HTR-8/SVneo (cell line): ENCODE results near the gene UBLCP1.
"Not testable (repeated sequence)": the region's sequence is repeated elsewhere in the genome, so short reads cannot be mapped to it uniquely, and the experiment has no call there.

Source experiments
- DNase-seq: peaks from one replicate; pipeline ENCODE4 v3.0.0; 2011; ENCODE audit warnings: low spot score, mixed read lengths; ENCODE audit not compliant: insufficient read length
- FAIRE-seq: peaks from 2 replicates; lab custom pipeline; 2011; peaks lifted over from hg19 to GRCh38; lab: Jason Lieb, UNC

The UBLCP1 gene, protein sequence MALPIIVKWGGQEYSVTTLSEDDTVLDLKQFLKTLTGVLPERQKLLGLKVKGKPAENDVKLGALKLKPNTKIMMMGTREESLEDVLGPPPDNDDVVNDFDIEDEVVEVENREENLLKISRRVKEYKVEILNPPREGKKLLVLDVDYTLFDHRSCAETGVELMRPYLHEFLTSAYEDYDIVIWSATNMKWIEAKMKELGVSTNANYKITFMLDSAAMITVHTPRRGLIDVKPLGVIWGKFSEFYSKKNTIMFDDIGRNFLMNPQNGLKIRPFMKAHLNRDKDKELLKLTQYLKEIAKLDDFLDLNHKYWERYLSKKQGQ

DNA sequence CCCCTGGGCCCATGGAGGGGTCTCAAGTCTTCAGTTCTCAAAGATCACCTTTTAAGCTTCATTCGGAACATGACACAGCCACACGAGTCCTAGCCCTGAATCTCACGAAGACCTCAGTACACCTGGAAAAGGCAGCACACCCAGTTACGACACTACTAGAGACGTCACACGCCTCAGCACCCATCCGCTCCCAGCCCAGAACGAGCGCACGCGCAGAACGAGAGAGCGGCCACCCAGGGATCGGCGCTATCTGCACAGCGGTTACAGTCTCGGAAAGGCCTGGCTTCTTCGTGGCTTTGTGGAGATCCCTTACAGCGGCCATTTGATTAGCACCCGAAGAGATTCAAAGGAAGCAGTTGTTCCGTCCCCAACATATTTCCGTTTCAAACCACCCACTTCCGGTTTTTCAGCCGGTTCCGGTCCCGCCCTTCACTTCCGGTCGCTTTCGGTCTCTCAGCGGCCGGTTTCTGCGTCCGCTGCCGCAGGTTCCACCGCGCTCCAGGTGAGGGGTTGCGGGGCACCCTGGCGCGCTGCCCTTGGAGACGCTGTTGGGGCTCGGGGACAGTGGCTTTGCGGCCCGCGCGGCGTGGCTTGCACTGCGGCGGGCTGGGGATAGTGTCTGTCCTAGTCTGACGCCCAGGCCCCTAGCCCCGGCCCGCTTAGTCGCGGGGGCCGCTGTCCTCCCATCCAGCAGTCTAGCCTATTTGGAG, at the start of gene UBLCP1:
Gene UBLCP1, plus strand, starts transcription at position 432 of the 710 bp plus-strand sequence. CDS start 5,626 bp downstream, outside the sequence.
- peak; percentile 74 for FAIRE-seq
- peak; percentile 83 for DNase-seq

DNA sequence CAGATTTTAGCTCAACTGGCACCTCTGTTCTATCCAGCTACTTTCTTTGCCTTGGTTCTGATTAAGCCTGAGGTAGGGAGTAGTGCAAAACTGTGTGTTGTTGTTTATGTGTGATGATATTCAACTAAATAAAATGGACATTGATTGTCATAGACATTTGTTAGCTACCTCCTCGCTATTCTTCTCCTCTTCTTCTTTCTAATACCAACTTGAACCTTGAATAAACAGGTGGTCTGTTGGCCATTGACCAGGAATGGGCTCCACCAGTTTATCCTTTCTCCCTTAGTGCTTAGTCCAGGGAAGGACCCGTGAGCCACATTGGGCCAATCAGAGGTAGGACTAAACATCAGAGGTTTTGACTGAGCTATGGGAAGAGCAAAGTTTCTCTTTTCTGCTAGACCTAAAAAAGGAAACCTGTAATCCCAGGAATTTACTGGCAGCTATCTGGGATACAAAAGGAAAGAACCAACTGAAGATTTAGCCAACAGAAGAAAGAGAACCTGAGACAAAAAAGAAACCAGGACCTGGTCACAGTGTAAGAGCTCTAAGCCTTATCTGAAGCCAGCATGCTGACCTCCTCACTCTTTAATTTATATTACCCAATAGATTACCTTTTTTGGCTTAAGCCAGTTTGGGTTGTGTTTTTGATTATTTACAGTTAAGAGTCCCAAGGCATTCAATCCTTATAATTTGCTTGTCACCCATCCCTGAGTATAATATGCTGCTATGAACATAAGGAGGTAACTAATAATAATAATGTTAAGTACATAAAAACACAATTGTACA, 48.4 kb upstream of the UBLCP1 start:
- no peak for FAIRE-seq
- DNase-seq = no peak

DNA sequence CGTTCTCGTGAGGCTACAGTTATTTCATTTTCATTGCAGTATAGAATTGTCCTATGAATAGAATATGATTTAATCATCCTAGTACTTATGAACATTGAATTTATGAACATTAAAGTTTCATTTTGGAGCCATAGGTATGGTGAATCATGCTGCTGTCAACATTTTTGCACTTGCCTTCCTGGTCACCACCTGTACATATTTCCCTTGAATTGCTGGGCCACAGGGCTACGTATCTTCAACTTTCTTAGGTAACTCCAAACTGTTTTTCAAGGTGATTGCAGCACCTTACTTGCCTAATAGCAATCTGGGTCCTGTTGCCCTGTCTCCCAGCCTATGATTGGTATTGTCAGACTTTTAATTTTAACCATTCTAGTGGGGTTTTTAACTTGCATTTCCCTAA, 47.2 kb upstream of the UBLCP1 start:
- no peak for FAIRE-seq
- no peak for DNase-seq

DNA sequence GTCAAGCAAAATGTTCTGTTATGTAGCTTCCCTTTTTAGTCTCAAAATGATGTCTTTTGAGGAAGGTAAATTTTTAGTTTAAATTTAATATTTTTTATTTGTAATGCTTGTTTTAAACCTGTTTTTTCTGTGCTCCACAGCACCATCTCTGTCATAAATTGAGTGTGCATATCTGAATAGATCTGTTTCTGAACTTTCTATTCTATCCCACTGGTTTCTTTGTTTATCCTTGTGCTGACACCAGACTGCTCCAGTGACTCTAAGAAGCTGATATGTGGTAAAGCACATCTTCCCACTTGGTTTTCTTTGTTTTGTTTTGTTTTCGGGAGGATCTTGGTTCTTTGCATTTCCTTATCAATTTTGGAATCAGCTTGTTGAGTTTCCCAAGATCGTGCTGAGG, 46.6 kb upstream of the UBLCP1 start:
- FAIRE-seq (no peak), DNase-seq (no peak)

DNA sequence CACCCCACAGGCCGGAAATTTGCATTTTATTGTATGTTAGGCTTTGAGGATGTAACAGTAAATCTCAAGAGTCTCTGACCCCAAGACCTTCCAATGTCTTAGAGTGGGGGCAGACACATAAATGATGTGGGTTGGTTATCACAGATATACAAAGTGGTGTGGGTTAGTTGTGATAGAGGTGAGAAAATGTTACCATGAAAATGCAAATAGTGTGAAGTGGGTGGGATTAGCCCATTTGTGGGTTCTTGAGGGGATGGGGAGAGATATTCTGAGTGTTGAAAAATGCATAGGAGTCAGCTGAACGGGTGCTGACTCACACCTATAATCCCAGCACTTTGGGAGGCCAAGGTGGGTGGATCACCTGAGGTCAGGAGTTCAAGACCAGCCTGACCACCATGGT, 45.9 kb upstream of the UBLCP1 start:
- no peak for FAIRE-seq
- DNase-seq = no peak

DNA sequence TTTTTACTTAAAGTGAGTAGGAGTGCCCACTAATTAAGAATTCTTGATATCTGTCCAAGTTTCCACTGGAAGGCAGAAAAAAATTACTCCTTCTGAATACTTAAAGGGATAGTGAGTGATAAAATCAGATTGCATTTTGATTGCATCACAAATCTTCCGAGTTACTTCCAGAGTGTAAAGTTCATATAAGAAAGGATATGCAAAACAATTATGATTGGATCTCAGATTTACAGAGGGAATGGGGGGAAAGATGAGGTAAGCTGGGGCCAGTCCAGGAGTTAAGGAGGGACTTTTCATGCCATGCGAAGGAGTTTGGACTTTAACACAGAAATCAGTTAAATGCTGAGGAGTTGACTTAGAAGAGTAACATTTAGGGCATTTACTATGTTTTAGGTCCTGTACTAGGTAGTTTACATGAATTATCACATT, 44.5 kb upstream of the UBLCP1 start:
- DNase-seq (no peak), FAIRE-seq (no peak)

DNA sequence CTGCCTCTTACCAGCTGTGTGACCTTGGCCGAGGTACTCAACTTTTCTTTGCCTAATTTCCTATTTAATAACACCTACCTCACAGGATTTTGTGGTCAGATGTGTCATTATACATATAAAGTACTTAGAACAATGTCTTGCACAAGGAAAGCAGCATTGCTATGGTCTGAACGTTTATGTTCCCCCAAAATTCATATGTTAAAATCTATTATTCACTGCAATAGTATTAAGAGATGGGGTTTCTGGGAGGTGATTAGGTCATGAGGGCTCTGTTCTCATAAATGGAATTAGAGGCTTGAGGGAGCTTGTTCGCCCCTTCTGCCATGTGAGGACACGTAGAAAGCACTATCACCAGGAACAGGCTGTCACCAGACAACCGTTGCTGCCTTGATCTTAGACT, 42.9 kb upstream of the UBLCP1 start:
- DNase-seq = no peak
- no peak for FAIRE-seq

DNA sequence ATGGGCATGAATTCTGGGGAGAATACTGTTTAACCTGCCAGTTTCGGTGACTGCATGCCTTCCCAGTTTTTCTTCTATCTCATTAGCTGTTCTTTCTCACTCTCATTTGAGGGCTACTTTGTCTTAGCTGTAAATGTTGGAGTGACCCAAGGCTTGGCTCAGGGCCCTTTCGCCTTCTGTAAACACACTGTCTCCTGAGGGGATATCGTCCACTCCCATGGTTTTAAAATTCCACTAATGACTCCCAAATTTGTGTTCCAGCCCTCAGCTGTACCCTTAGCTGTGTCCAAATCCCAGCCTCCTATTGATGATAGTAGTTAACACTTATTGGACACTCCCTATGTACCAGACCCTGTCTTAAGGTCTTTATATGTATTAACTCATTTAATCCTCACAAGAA, 39.6 kb upstream of the UBLCP1 start:
- DNase-seq (no peak), FAIRE-seq (no peak)

DNA sequence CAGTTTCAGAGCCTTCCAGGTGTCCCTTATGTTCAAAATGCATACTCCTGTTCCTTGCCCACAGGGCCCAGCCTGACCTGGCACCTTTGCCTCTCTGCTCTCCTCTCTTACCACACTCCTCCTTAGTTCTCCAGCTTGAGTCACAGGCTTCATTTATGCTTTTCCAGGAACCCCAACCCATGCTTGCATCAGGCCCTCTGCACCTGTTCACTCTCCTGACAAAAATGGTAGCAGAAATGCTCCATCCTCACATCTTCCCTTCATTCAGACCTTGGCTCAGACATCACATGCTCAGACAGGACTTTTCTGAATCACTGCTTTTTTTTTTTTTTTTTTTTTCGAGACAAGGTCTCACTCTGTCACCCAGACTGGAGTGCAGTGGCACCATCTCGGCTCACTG, 38.6 kb upstream of the UBLCP1 start:
- FAIRE-seq (no peak), DNase-seq (no peak)

DNA sequence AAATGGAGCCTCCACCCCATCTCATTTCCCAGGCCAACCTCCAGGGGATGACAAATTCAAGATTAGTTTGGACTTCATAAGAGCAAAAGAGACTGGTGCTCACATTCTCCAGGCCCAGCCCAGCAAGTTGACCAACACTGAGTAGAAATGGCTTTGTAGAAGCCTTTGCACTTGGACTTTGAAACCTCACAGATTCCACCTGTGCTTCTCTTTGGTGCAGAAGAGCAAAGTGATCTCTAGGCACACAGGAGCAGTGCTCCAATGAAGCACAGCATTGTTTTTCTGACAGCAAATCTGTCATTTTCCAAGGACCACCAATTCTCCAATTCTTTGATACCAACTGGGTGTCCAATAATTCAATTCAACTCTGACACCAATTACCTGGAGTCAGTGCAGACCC, 36.6 kb upstream of the UBLCP1 start:
- no peak for FAIRE-seq
- DNase-seq = no peak

DNA sequence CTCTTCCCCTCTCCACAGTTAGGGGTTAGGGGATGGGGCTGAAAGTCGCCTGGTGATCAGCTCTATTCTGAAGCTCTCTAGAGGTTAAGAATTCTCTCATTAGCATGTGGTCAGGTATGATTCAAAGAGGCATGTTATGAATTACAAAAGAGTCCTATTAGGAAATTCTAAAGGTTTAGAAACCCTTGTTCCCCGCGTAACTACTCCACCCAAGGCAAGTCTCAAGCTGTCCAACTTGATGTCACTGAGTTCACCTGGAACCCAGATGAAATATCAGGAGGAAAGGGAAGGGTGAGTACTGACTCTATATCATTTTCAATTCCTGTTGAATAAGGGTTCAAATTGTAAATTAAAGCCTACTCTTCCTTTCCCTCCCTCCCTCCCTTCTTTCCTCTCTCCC, 35.6 kb upstream of the UBLCP1 start:
- FAIRE-seq (no peak), DNase-seq (no peak)

DNA sequence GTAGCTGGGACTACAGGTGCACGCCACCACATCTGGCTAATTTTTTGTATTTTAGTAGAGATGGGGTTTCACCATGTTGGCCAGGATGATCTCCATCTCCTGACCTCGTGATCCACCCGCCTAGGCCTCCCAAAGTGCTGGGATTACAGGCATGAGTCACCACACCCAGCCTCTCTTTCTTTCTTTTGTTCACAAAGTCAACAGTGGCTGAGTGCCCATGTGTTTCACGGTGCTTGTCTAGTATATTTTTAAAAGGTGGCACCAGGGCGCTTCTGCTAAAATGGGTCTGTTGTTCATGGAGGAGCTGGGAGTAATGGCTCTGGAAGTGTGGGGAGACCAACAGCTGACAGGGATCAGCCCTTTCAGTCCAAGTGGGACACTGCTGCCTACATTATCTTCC, 35.0 kb upstream of the UBLCP1 start:
- not testable (repeated sequence) for DNase-seq, FAIRE-seq

DNA sequence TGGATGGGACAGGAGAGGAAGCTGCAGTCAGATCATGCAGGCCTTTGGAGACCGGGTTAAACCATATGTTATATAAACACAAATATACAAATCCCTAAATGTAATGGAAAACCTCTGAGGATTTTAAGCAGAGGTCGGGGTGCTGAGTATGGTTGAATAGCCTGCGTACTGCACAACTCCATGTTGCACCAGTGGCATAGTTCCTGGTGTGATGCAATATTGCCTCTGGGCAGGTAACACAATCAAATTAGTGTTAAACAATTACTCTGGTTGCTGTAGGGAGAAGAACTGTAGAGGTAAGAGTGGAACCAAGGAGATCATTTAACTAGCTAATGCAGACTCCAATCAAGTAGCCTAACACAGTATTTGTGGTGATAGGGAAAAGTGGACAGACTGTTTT, 32.4 kb upstream of the UBLCP1 start:
- FAIRE-seq = no peak
- DNase-seq = no peak

DNA sequence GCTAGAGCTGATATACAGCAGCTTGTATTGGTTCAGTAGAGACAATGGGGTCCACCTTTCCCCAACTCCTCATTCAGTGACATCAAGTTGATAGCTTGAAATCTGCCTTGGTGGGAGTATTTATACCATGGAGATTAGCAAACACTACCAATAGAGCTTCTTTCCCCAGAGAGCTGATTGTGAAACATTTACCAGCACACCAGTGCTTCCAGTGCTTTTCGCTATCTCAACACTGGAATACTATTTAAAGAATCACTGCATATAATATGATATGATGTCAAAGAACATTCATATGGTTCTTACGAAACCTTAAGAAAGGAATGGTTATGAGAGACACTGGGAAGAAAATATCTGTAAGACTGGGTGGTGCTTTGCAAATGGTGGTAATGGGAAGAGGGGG, 31.9 kb upstream of the UBLCP1 start:
- no peak for FAIRE-seq
- no peak for DNase-seq

DNA sequence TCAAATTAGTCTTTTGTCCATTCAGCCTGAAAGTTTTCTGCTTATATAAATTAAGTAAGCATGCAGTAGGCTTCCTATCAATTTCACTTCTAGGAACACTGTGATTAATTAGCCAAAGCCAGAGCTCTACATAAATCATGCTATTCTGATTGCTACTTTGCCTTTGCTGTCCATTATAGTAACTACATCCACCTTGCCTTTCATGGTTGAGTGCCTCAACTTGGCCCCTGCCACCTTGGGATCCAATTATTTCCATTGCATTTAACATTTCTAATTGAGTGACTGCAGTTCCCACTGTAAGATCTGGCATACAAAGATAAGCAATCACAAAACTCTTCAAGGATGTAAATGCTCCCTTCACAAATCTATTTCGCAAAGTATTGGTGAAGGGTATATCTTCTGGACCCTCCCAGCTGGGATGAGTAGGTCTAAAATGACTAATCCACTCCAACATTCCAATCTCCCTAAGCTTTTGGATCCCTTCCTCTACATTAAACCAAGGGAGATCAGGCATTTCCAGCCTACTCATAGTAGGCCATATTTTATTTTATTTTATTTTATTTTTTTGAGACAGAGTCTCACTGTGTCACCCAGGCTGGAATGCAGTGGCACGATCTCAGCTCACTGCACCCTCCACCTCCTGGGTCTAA, 27.1 kb upstream of the UBLCP1 start:
- DNase-seq, FAIRE-seq: not testable (repeated sequence)

DNA sequence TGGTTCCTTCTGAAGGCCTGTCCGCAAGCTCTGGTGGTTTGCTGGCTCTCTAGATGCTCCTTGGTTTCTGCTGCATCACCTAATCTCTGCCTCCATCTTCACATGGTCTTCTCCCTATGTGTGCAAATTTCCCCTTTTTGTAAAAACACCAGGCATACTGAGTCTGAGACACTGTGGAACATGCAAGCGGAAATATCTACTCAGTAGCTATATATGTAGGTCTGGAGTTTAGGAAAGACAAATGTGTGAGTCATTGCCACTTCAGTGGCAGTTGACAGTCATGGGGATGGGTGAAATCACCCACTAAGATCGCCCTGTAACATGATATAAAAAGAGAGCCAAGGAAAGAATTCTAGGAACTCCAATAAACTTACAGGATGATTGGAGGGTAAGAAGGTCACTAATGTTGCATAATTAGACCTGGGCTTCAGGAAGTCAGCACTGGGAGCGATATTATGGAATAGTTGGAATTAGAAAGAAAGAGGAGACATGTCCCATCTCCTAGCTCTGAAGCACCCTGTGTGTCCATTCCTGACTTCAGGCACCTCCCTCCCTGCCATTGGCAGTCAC, 22.7 kb upstream of the UBLCP1 start:
- FAIRE-seq (peak; percentile 16), DNase-seq (peak; percentile 81)

DNA sequence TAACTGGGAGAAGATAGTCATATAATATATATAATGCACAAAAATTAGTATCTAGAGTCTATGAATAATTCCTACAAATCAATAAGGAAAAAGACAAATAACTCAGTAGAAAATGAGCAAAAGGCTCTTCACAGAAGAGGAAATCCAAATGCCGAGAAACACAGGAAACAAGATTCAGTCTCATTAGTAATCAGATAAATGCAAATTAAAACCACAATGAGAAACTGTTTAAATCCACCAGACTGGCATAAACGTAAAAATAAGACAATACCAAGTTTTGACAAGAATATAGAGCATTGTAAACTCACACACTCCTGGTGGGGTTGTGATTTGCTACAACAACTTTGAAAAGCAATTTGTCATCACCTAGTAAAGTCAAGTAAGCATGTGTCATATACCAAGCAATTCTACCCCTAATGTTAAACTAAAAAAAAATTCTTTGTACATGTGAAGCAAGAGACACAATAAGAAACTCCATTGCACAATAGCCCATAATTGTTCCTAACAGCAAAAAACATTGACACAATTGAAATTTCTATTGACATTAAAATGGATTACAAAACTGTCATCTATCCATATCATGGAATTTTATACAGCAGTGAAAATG, 21.0 kb upstream of the UBLCP1 start:
- DNase-seq = no peak

DNA sequence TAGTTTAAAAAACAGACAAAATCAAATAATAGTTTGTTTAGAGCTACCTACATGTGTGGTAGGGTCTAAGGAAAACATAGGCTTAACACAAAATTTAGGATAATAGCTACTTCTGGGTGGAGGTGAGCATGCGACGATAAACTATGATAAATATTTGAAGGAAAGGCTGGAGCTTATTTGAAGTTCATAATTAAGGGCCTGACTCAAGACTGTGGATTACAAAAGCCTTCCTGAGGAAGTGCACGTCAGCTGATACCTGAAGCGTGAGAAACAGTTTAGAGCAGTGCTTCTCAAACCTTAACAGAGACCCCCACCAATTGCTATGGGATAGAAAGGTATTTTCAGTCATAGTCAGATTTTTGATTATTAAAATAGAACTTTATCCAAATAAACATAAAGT, 20.4 kb upstream of the UBLCP1 start:
- DNase-seq (no peak), FAIRE-seq (no peak)

More for the DNA sequence above, 21.0 kb upstream of the UBLCP1 start:
- no peak for FAIRE-seq

DNA sequence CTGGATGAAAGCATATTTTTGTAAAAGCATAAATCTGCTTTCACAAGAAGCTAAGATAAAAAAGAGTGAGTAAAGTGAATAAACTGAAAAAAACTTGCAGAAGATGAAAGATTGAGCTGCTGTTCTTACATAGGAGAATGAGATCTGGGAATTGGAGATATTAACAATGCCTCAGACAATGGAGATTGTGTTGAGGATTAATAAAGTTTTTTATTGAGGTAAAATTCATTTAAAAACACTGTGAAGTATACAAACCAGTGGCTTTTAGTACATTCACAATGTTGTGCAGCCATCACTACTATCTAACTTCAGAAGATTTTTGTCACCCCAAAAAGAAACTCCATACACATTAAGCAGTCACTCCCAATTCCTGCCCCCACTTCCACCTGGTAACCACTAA, 19.7 kb upstream of the UBLCP1 start:
- FAIRE-seq = no peak
- DNase-seq = no peak

DNA sequence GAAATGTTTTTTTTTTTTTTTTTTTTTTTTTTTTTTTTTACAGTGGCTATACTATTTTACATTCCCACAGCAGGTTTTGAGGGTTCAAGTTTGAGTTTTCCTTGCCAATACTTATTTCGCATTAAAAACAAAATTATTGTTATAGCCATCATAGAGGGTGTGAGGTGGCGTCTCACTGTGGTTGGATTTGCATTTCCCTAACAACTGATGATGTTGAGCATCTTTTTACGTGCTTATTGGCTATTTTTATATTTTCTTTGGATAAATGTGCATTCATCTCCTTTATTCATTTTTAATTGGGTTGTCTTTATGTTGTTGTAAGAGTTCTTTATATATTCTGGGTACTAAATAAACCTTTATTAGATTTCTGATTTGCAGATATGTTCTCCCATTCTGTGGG, 18.9 kb upstream of the UBLCP1 start:
- DNase-seq = no peak
- FAIRE-seq = no peak
